Fibroblast of pulmonary artery (primary cell): Measurements from ENCODE around the gene TBL1X.

Source experiments
- DNase-seq: peaks from one replicate; pipeline ENCODE4 v3.0.0-alpha.2; 2010; ENCODE audit warnings: low read depth
- H3K4me3 ChIP-seq: replicated peaks from 2 replicates; pipeline ENCODE4 v1.5.1; 2011; ENCODE audit warnings: low read depth, mild to moderate bottlenecking, control low read depth, low read length, moderate library complexity
- TF ChIP-seq, protein P1 (sequence below): IDR thresholded peaks from 2 replicates; pipeline ENCODE4 v1.5.1; 2011; ENCODE audit warnings: mild to moderate bottlenecking, control low read depth, low read length, inconsistent platforms; ENCODE audit errors: missing control alignments

TBL1X gene

DNA sequence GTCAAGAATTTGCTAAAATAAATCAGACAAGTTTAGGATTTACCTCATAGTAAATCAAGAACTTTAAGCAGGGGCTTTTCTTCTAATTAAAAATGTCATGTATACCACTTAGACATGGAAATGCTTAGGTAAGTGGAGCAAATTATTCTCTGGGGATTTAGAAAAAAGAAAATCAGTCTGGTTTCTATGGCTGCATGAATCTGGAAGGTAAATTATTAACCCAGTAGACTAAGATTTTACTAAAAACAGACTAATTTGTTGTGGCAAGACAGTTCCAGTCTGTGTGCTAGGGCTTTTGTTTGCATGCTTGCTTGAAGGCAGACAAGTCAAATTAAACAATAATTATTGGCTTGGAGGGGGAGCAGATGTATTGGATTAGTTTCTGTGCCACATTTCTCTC, 140.6 kb downstream of the TBL1X start:
- DNase-seq, result no peak
- H3K4me3 ChIP-seq, result no peak overlapping the region
- TF ChIP-seq, protein P1, sequence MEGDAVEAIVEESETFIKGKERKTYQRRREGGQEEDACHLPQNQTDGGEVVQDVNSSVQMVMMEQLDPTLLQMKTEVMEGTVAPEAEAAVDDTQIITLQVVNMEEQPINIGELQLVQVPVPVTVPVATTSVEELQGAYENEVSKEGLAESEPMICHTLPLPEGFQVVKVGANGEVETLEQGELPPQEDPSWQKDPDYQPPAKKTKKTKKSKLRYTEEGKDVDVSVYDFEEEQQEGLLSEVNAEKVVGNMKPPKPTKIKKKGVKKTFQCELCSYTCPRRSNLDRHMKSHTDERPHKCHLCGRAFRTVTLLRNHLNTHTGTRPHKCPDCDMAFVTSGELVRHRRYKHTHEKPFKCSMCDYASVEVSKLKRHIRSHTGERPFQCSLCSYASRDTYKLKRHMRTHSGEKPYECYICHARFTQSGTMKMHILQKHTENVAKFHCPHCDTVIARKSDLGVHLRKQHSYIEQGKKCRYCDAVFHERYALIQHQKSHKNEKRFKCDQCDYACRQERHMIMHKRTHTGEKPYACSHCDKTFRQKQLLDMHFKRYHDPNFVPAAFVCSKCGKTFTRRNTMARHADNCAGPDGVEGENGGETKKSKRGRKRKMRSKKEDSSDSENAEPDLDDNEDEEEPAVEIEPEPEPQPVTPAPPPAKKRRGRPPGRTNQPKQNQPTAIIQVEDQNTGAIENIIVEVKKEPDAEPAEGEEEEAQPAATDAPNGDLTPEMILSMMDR, result no peak

GRCh38 chrX:9606971-9607370, 142.1 kb downstream of the TBL1X start:
- DNase-seq, result no peak
- no peak overlapping the region for H3K4me3 ChIP-seq
- TF ChIP-seq, protein P1, result no peak

- TF ChIP-seq, protein P1, result no peak
- DNase-seq, result no peak
- H3K4me3 ChIP-seq, result no peak overlapping the region
These were observed 144.6 kb downstream of the TBL1X start for GRCh38 chrX:9609499-9609898.

GRCh38 chrX:9609987-9610386, 145.1 kb downstream of the TBL1X start:
- DNase-seq, result no peak
- TF ChIP-seq, protein P1, result no peak
- no peak overlapping the region for H3K4me3 ChIP-seq

DNA sequence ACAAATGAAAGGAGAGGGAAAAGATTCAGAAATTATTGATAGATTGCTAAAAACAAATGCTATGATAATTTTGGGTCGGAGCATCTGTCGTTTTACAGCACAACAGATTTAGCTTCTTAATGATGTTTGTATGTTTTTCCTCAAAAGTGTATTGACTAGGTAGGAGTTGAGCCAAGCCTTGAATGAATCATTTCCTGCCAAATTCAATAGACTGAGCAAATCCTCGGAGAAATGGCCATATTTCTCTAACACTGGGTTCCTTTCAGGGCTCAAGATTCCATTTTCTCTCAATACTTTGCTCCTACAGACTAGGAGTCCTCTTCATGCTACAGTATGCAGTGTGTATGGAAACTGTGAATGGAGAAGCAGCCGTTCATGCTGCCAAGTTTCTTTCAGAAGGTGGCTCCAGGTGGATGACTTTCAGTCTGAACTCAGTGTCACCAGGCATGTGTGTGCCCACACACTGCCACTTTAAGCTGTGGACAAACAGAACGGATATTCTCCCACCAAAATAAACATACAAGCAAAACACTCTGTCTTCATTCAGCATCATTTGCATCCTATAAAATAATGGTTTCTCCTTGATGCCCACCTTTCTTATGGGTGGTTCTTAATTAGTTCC, 146.0 kb downstream of the TBL1X start:
- DNase-seq, result peak; percentile 45
- no peak overlapping the region for H3K4me3 ChIP-seq
- TF ChIP-seq, protein P1, result no peak

- TF ChIP-seq, protein P1, result no peak
- no peak overlapping the region for H3K4me3 ChIP-seq
- no peak for DNase-seq
These were observed 146.7 kb downstream of the TBL1X start for GRCh38 chrX:9611436-9612145.

DNA sequence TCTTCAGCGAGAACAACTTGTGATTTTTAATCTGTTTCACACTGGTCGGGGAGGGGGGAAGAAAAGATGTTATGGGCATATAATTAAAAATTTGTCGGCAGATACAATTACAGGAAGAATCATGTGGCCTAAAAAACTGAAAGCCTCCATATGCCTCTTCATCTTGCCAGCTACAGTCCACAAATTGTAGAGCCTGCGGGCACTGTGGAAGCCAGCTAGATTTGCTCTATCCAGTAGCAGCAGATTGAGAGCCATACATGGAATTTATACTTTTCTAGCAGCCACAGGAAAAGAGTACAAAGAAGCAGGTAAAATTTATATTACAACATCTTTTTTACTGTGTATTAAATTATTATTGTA, 147.3 kb downstream of the TBL1X start:
- H3K4me3 ChIP-seq, result no peak overlapping the region
- DNase-seq, result no peak
- TF ChIP-seq, protein P1, result no peak
